CD14-positive monocyte (primary cell): ENCODE data around the gene VAV2. TPM values are rescaled to one million over a fixed set of nuclear protein-coding genes. Genes with fewer than 3 reads are reported as not detected.

Experiments used
- DNase-seq, 3 donors: peaks; one replicate each; pipeline ENCODE4 v3.0.0-alpha.2; 2011 to 2022
- H2AFZ ChIP-seq: 2 replicates; pipeline ENCODE4 v1.6.0; 2012; ENCODE audit warnings: mild to moderate bottlenecking, low read depth, low read length, inconsistent platforms; ENCODE audit not compliant: insufficient read depth, poor library complexity, severe bottlenecking
- H3K27ac ChIP-seq, 2 donors: 1 replicate in 1 of 2; 2 replicates in 1 of 2; pipeline ENCODE4 v1.5.1; 2012 to 2013; ENCODE audit warnings: low read length in 2 of 2, control low read depth in 1 of 2, inconsistent platforms in 1 of 2, low read depth in 1 of 2, mild to moderate bottlenecking in 1 of 2
- H3K27me3 ChIP-seq, 2 donors: one replicate each; pipeline versions ENCODE4 v1.6.0 to v1.6.1; 2011 to 2013; ENCODE audit warnings: low read length in 2 of 2; ENCODE audit not compliant: control insufficient read depth in 2 of 2, insufficient read depth in 2 of 2
- H3K36me3 ChIP-seq, 2 donors: replicated peaks in 1 of 2; 1 replicate in 1 of 2; 2 replicates in 1 of 2; pipeline versions ENCODE4 v1.5.1 to v1.6.1; 2012 to 2013; ENCODE audit warnings: low read length in 2 of 2, control low read depth in 1 of 2, inconsistent platforms in 1 of 2, mild to moderate bottlenecking in 1 of 2; ENCODE audit not compliant: insufficient read depth in 2 of 2, control insufficient read depth in 1 of 2
- H3K4me1 ChIP-seq, 2 donors: 1 replicate in 1 of 2; 2 replicates in 1 of 2; pipeline versions ENCODE4 v1.5.1 to v1.6.1; 2012 to 2013; ENCODE audit warnings: low read length in 2 of 2, control low read depth in 1 of 2, inconsistent platforms in 1 of 2, mild to moderate bottlenecking in 1 of 2, moderate library complexity in 1 of 2; ENCODE audit not compliant: insufficient read depth in 2 of 2, control insufficient read depth in 1 of 2
- H3K4me2 ChIP-seq: replicated peaks from 2 replicates; pipeline ENCODE3; 2012; ENCODE audit warnings: low read length, moderate library complexity, mild to moderate bottlenecking; ENCODE audit not compliant: poor library complexity, severe bottlenecking; ENCODE audit errors: extremely low read depth
- H3K4me3 ChIP-seq, 3 experiments: fragments of 200-600 bp in 1 of 3; sonication (generic) in 1 of 3; replicated peaks in 1 of 3; 1 replicate in 2 of 3; 2 replicates in 1 of 3; pipeline ENCODE4 v1.5.1; 2011 to 2013; ENCODE audit warnings: low read length in 3 of 3, mild to moderate bottlenecking in 3 of 3, control low read depth in 2 of 3, low read depth in 2 of 3, inconsistent platforms in 1 of 3, moderate library complexity in 1 of 3
- H3K79me2 ChIP-seq: 2 replicates; pipeline ENCODE4 v1.6.0; 2012; ENCODE audit warnings: mild to moderate bottlenecking, control low read depth, inconsistent platforms, low read length, moderate library complexity; ENCODE audit not compliant: insufficient read depth
- H3K9ac ChIP-seq: 2 replicates; pipeline ENCODE4 v1.6.0; 2017; ENCODE audit warnings: low read length, mild to moderate bottlenecking; ENCODE audit not compliant: insufficient read depth, poor library complexity, severe bottlenecking
- H3K9me3 ChIP-seq, 2 donors: replicated peaks in 1 of 2; 1 replicate in 1 of 2; 2 replicates in 1 of 2; pipeline versions ENCODE4 v1.5.1 to v1.6.1; 2012 to 2013; ENCODE audit warnings: low read length in 2 of 2, control low read depth in 1 of 2; ENCODE audit not compliant: control insufficient read depth in 1 of 2, insufficient read depth in 1 of 2
- H4K20me1 ChIP-seq: 2 replicates; pipeline ENCODE4 v1.6.0; 2012; ENCODE audit warnings: mild to moderate bottlenecking, low read length, control low read depth, moderate library complexity; ENCODE audit not compliant: insufficient read depth
- H3K27ac Mint-ChIP-seq, 7 donors: one replicate each; pipeline ENCODE4 v1.8.0; 2020; ENCODE audit warnings: mild to moderate bottlenecking in 7 of 7, mixed read lengths in 7 of 7, moderate library complexity in 6 of 7, inconsistent platforms in 2 of 7
- H3K27me3 Mint-ChIP-seq, 3 donors: one replicate each; pipeline ENCODE4 v1.8.0; 2021 to 2022; ENCODE audit warnings: low read depth in 3 of 3, mild to moderate bottlenecking in 3 of 3, mixed read lengths in 3 of 3, moderate library complexity in 3 of 3, inconsistent platforms in 1 of 3
- H3K36me3 Mint-ChIP-seq, 2 donors: one replicate each; pipeline ENCODE4 v1.8.0; 2020; ENCODE audit warnings: mixed read lengths in 2 of 2, inconsistent platforms in 1 of 2, mild to moderate bottlenecking in 1 of 2
- H3K4me1 Mint-ChIP-seq: one replicate; pipeline ENCODE4 v1.8.0; 2020; ENCODE audit warnings: mild to moderate bottlenecking, mixed read lengths
- H3K4me3 Mint-ChIP-seq, 2 donors: one replicate each; pipeline ENCODE4 v1.8.0; 2020; ENCODE audit warnings: mild to moderate bottlenecking in 2 of 2, mixed read lengths in 2 of 2, moderate library complexity in 1 of 2
- H3K9me3 Mint-ChIP-seq, 7 donors: one replicate each; pipeline ENCODE4 v1.8.0; 2020 to 2022; ENCODE audit warnings: mixed read lengths in 7 of 7, mild to moderate bottlenecking in 6 of 7, moderate library complexity in 6 of 7, inconsistent platforms in 2 of 7
- WGBS: methylation state at CpG from one replicate; pipeline ENCODE4 v1.1.5; 2013; ENCODE audit warnings: missing lambda C conversion rate; ENCODE audit not compliant: insufficient coverage; 5-methylcytosine and 5-hydroxymethylcytosine counted together
- intact Hi-C, 2 donors: fragments of 100-400 bp; cut with micrococcal nuclease; formaldehyde crosslinking; loops; one replicate each; pipeline versions ENCODE4 v1.15.0 to v1.15.1; 2023
- polyA plus RNA-seq, 3 donors: library from polyadenylated mRNA; depleted of rRNA in 1 of 3; unstranded in 2 of 3; stranded (reverse) in 1 of 3; fragments of 300-500 nt in 2 of 3; fragments of >200 nt in 1 of 3; fragmentation: Illumina TruSeq in 2 of 3; gene quantifications; 1 replicate in 2 of 3; 2 replicates in 1 of 3; pipeline ENCODE4 v1.2.3, GENCODE V29; 2012 to 2021
- TF ChIP-seq, protein P1 (sequence below): fragments of 200-600 bp; IDR thresholded peaks from one replicate; pipeline ENCODE4 v1.8.0; 2022; ENCODE audit warnings: antibody characterized with exemption, mild to moderate bottlenecking

VAV2 gene
- polyA plus RNA-seq, 3 donors: 2.3 to 13.6 (median 2.3) TPM

DNA sequence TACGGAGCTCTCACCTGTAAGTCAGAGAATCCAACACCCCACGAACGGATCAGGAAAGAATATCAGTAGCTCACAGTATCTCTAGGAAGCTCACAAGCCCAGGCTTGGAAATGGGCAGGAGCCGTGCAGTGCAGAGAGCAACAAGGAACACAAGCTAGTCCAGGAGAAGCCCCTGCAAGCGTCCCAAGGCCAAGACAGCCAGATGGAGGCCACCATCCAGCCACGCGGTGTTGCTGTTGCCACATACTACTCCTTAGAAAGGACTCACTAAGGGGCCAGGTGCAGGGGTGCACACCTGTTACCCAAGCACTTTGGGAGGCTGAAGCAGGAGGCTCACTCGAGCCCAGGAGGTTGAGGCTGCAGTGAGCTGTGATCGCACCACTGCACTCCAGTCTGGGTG, 15.4 kb upstream of the VAV2 start:
- H3K9me3 Mint-ChIP-seq: peaks cover 0 to 17% (median 9%) of the 10 kb centered on the region in 7 donors
- no peaks in the 10 kb centered on the region for H3K79me2 ChIP-seq
- no peak overlapping the region for H3K4me3 ChIP-seq
- H3K9me3 ChIP-seq: peaks cover 6 to 18% of the 10 kb centered on the region in 2 donors
- no peaks in the 10 kb centered on the region for H3K36me3 Mint-ChIP-seq
- 85% methylated on average over 8 of the region's 9 CpGs for WGBS
- no peaks in the 10 kb centered on the region for H4K20me1 ChIP-seq
- H2AFZ ChIP-seq: no peak overlapping the region
- H3K27ac Mint-ChIP-seq: no peak overlapping the region
- peaks cover 0 to 3% of the 10 kb centered on the region in 2 donors for H3K27me3 ChIP-seq
- no peaks in the 10 kb centered on the region for H3K4me1 ChIP-seq
- TF ChIP-seq, protein P1, sequence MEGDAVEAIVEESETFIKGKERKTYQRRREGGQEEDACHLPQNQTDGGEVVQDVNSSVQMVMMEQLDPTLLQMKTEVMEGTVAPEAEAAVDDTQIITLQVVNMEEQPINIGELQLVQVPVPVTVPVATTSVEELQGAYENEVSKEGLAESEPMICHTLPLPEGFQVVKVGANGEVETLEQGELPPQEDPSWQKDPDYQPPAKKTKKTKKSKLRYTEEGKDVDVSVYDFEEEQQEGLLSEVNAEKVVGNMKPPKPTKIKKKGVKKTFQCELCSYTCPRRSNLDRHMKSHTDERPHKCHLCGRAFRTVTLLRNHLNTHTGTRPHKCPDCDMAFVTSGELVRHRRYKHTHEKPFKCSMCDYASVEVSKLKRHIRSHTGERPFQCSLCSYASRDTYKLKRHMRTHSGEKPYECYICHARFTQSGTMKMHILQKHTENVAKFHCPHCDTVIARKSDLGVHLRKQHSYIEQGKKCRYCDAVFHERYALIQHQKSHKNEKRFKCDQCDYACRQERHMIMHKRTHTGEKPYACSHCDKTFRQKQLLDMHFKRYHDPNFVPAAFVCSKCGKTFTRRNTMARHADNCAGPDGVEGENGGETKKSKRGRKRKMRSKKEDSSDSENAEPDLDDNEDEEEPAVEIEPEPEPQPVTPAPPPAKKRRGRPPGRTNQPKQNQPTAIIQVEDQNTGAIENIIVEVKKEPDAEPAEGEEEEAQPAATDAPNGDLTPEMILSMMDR: no peak
- no peak for DNase-seq
- H3K4me1 Mint-ChIP-seq: no peaks in the 10 kb centered on the region
- H3K27ac ChIP-seq: no peak overlapping the region
- H3K4me3 Mint-ChIP-seq: no peak overlapping the region
- no peak overlapping the region for H3K4me2 ChIP-seq
- H3K36me3 ChIP-seq: no peaks in the 10 kb centered on the region
- intact Hi-C loops: no loop called here
- peaks cover 18 to 32% (median 20%) of the 10 kb centered on the region in 3 donors for H3K27me3 Mint-ChIP-seq
- H3K9ac ChIP-seq: no peak overlapping the region

DNA sequence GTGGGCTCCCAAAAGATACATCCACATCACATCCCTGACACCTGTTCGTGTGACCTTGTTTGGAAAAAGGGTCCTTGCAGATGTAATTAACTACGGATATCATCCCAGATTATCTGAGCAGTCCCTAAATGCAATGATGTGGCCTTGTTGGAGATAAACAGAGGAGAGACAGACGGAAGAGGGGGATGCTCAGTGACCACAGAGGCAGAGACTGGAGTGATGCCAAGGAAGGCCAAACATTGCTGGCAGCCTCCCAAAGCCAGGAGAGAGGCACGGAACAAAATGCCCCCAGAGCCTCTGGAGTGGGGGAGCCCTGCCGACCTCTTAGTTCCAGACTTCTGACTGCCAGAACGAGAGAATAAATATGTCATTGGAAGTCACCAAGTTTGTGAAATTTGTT, 15.0 kb upstream of the VAV2 start:
- WGBS: 6% methylated on average over 3 of the region's 6 CpGs
- intact Hi-C loops: no loop called here

More for the DNA sequence above, 15.0 kb upstream of the VAV2 start:
- Mint-ChIP-seq H3K4me3 (no peak overlapping the region), H3K36me3 (no peaks in the 10 kb centered on the region), H3K9me3 (peaks cover 0 to 17% (median 9%) of the 10 kb centered on the region in 7 donors), H3K27ac (no peak overlapping the region), H3K4me1 (no peaks in the 10 kb centered on the region), H3K27me3 (peaks cover 18 to 34% (median 20%) of the 10 kb centered on the region in 3 donors)
- Histone ChIP-seq H3K9ac (no peak overlapping the region), H3K4me2 (no peak overlapping the region), H3K4me3 (no peak overlapping the region), H2AFZ (no peak overlapping the region), H3K27me3 (peaks cover 0 to 3% of the 10 kb centered on the region in 2 donors), H3K79me2 (no peaks in the 10 kb centered on the region), H3K27ac (no peak overlapping the region), H4K20me1 (no peaks in the 10 kb centered on the region), H3K9me3 (peaks cover 6 to 15% of the 10 kb centered on the region in 2 donors), H3K4me1 (no peaks in the 10 kb centered on the region), H3K36me3 (no peaks in the 10 kb centered on the region)
- TF ChIP-seq, protein P1: no peak
- DNase-seq: no peak
